HCT116 (cell line): ENCODE data around the gene UTF1.

ENCODE experiments used
- EGR1 ChIP-seq: IDR thresholded peaks from 2 replicates; pipeline ENCODE4 v1.6.1; 2012; ENCODE audit warnings: low read depth
- EZH2 ChIP-seq: fragments of 200-600 bp; sonication (generic); IDR thresholded peaks from 2 replicates; pipeline ENCODE4 v1.6.1; 2017; ENCODE audit warnings: antibody characterized with exemption, mixed run types
- EZH2phosphoT487 ChIP-seq: fragments of 200-600 bp; IDR thresholded peaks from 2 replicates; pipeline ENCODE4 v1.6.1; 2018; ENCODE audit warnings: antibody characterized with exemption, borderline replicate concordance
- POLR2A ChIP-seq: IDR thresholded peaks from 2 replicates; pipeline ENCODE4 v1.7.0; 2011; ENCODE audit warnings: borderline replicate concordance; ENCODE audit not compliant: insufficient read depth, insufficient read length; ENCODE audit errors: extremely low read depth
- SRF ChIP-seq: IDR thresholded peaks from 2 replicates; pipeline ENCODE4 v1.6.1; 2012; ENCODE audit warnings: low read depth
- YY1 ChIP-seq: IDR thresholded peaks from 2 replicates; pipeline ENCODE4 v1.6.1; 2011; ENCODE audit warnings: low read length, low read depth, moderate library complexity, mild to moderate bottlenecking; ENCODE audit not compliant: insufficient replicate concordance; ENCODE audit errors: extremely low read depth
- TF ChIP-seq, protein P1 (sequence below): IDR thresholded peaks from 2 replicates; pipeline ENCODE4 v1.6.1; 2012
- TF ChIP-seq, protein P2 (sequence below), 3 experiments: fragments of 200-600 bp in 1 of 3; sonication (generic) in 1 of 3; IDR thresholded peaks in 2 of 3; conservative IDR thresholded peaks in 1 of 3; 2 replicates each; pipeline ENCODE4 v1.5.1; 2012 to 2017; ENCODE audit warnings: low read depth in 2 of 3, low read length in 2 of 3, antibody characterized with exemption in 1 of 3, borderline replicate concordance in 1 of 3, control low read depth in 1 of 3, mild to moderate bottlenecking in 1 of 3, mixed read lengths in 1 of 3, mixed run types in 1 of 3, moderate library complexity in 1 of 3; ENCODE audit not compliant: insufficient read depth in 1 of 3

DNA sequence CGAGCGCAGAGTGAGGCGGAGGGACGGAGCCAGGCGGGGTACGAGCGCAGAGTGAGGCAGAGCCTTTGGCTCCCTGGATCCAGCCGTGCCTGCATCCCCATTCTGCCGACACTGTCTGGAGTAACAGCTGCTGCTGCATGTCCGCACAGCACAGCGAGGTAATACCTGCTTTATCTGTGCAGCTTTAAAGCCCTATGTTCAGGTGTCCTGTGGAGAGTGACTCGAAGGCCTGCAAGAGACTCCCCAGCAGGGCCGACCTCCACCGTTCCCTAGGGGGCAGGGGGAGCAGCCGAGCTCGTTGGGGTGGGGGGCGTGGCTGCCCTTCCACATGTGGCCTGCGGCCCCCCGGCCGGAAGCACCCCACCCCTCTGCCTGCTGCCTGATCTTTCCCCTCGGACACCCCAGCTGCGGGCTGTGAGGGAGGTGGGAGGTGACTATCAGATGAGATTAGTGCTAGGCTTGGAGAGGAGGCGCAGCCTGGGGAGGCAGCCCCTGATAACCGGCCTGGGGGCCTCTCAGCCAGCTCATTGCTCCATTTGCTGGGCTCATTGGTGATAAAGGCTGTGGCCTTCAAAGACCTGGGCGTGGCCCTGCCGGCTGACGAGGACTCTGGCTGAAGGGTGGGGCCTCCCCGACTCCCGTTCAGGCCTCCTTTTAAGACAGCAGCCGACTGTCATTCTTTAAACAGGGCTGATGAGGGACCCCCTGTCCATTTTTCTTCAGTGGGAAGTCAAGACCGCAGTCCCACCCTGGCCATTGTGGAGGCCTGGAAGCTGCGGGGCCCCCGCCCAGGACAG, 15.6 kb downstream of the UTF1 start:
- TF ChIP-seq EGR1 (no peak), POLR2A (no peak), EZH2 (no peak), EZH2phosphoT487 (no peak), YY1 (no peak), SRF (no peak)
- TF ChIP-seq, protein P1, sequence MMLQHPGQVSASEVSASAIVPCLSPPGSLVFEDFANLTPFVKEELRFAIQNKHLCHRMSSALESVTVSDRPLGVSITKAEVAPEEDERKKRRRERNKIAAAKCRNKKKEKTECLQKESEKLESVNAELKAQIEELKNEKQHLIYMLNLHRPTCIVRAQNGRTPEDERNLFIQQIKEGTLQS = no peak
- TF ChIP-seq, protein P2, sequence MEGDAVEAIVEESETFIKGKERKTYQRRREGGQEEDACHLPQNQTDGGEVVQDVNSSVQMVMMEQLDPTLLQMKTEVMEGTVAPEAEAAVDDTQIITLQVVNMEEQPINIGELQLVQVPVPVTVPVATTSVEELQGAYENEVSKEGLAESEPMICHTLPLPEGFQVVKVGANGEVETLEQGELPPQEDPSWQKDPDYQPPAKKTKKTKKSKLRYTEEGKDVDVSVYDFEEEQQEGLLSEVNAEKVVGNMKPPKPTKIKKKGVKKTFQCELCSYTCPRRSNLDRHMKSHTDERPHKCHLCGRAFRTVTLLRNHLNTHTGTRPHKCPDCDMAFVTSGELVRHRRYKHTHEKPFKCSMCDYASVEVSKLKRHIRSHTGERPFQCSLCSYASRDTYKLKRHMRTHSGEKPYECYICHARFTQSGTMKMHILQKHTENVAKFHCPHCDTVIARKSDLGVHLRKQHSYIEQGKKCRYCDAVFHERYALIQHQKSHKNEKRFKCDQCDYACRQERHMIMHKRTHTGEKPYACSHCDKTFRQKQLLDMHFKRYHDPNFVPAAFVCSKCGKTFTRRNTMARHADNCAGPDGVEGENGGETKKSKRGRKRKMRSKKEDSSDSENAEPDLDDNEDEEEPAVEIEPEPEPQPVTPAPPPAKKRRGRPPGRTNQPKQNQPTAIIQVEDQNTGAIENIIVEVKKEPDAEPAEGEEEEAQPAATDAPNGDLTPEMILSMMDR (IDR thresholded peaks at IDR 0.05 in 2 of 3, conservative IDR thresholded peaks at IDR 0.05 in 1 of 3; ENCODE audit: borderline replicate concordance in 1 of 3, insufficient read depth in 1 of 3, low read depth in 2 of 3, low read length in 2 of 3) = no peak
